RKO (cell line): ENCODE results near the gene MTURN.

ENCODE experiments used
- DNase-seq: peaks from one replicate; pipeline ENCODE4 v3.0.0-alpha.2; 2016; ENCODE audit warnings: low spot score

Gene MTURN

GRCh38 chr7:30162622-30163124, 27.9 kb downstream of the MTURN start:
- peak; percentile 43 for DNase-seq

- no peak for DNase-seq
Observed at GRCh38 chr7:30163231-30163894, 28.6 kb downstream of the MTURN start.

- peak; percentile 57 for DNase-seq
Observed at GRCh38 chr7:30164567-30164966, 29.8 kb downstream of the MTURN start.

GRCh38 chr7:30165590-30165989, 30.8 kb downstream of the MTURN start:
- no peak for DNase-seq

- DNase-seq, result no peak
Observed at GRCh38 chr7:30166155-30166840, 31.5 kb downstream of the MTURN start.

- DNase-seq, result no peak
Observed at GRCh38 chr7:30166841-30167235, 32.1 kb downstream of the MTURN start.

- DNase-seq, result no peak
Observed at GRCh38 chr7:30167901-30168300, 33.1 kb downstream of the MTURN start.

GRCh38 chr7:30168835-30169573, 34.2 kb downstream of the MTURN start:
- DNase-seq, result no peak

GRCh38 chr7:30169579-30169978, 34.8 kb downstream of the MTURN start:
- no peak for DNase-seq

- DNase-seq, result no peak
Observed at GRCh38 chr7:30170476-30171205, 35.9 kb downstream of the MTURN start.

GRCh38 chr7:30171766-30172447, 37.1 kb downstream of the MTURN start:
- DNase-seq, result no peak

- DNase-seq, result no peak
Observed at GRCh38 chr7:30172451-30172850, 37.7 kb downstream of the MTURN start.

- no peak for DNase-seq
Observed at GRCh38 chr7:30173058-30173897, 38.5 kb downstream of the MTURN start.

- no peak for DNase-seq
Observed at GRCh38 chr7:30175180-30175579, 40.4 kb downstream of the MTURN start.

- DNase-seq, result no peak
Observed at GRCh38 chr7:30175636-30176147, 40.9 kb downstream of the MTURN start.

GRCh38 chr7:30176463-30177109, 41.8 kb downstream of the MTURN start:
- no peak for DNase-seq

GRCh38 chr7:30177186-30177585, 42.4 kb downstream of the MTURN start:
- DNase-seq, result no peak

GRCh38 chr7:30177965-30178364, 43.2 kb downstream of the MTURN start:
- DNase-seq, result no peak

GRCh38 chr7:30178748-30179436, 44.1 kb downstream of the MTURN start:
- DNase-seq, result no peak
